Adrenal gland (tissue), 5 donors: ENCODE data around the gene PAMR1.

Experiments
- POLR2A ChIP-seq, 2 donors: fragments of 450-650 bp; IDR thresholded peaks; one replicate each; pipeline ENCODE4 v1.6.1; 2017; ENCODE audit warnings: antibody characterized with exemption in 2 of 2, mild to moderate bottlenecking in 2 of 2, moderate library complexity in 1 of 2
- TF ChIP-seq, protein P1 (sequence below), 6 experiments: fragments of 450-650 bp in 4 of 6; fragments of 200-600 bp in 2 of 6; sonication (generic) in 1 of 6; IDR thresholded peaks; 1 replicate in 5 of 6; 2 replicates in 1 of 6; pipeline versions ENCODE4 v1.5.1 to v1.8.0; 2016 to 2021; ENCODE audit warnings: antibody characterized with exemption in 6 of 6, mild to moderate bottlenecking in 2 of 6, moderate library complexity in 1 of 6
- donor health status: DM: no; HTN: no; CAD: no.

GRCh38 chr11:35487532-35488078 is 37.8 kb downstream of the PAMR1 start:
- TF ChIP-seq, protein P1, sequence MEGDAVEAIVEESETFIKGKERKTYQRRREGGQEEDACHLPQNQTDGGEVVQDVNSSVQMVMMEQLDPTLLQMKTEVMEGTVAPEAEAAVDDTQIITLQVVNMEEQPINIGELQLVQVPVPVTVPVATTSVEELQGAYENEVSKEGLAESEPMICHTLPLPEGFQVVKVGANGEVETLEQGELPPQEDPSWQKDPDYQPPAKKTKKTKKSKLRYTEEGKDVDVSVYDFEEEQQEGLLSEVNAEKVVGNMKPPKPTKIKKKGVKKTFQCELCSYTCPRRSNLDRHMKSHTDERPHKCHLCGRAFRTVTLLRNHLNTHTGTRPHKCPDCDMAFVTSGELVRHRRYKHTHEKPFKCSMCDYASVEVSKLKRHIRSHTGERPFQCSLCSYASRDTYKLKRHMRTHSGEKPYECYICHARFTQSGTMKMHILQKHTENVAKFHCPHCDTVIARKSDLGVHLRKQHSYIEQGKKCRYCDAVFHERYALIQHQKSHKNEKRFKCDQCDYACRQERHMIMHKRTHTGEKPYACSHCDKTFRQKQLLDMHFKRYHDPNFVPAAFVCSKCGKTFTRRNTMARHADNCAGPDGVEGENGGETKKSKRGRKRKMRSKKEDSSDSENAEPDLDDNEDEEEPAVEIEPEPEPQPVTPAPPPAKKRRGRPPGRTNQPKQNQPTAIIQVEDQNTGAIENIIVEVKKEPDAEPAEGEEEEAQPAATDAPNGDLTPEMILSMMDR (IDR thresholded peaks at IDR 0.05) = peak; percentile 6 to 55 (median 36)
- no peak for TF ChIP-seq POLR2A (IDR thresholded peaks at IDR 0.05)
